Sigmoid colon (tissue), 4 donors: Measurements from ENCODE around the gene ITPR2.
"Not testable (repeated sequence)": the region's sequence is repeated elsewhere in the genome, so short reads cannot be mapped to it uniquely, and the experiment has no call there.

ENCODE experiments used
- POLR2A ChIP-seq, 2 donors: fragments of 450-650 bp; IDR thresholded peaks; one replicate each; pipeline ENCODE4 v1.6.1; 2016; ENCODE audit warnings: antibody characterized with exemption in 2 of 2, mild to moderate bottlenecking in 2 of 2, moderate library complexity in 2 of 2
- POLR2AphosphoS5 ChIP-seq, 4 donors: sonication (generic); formaldehyde crosslinking; IDR thresholded peaks; one replicate each; pipeline ENCODE4 v1.6.1; 2017; ENCODE audit warnings: antibody characterized with exemption in 4 of 4
- TF ChIP-seq, protein P1 (sequence below), 4 experiments: fragments of 450-650 bp in 3 of 4; fragments of 200-600 bp in 1 of 4; IDR thresholded peaks; one replicate each; pipeline ENCODE4 v1.5.1; 2016 to 2019; ENCODE audit warnings: antibody characterized with exemption in 4 of 4, mild to moderate bottlenecking in 3 of 4, moderate library complexity in 2 of 4

- TF ChIP-seq, protein P1, sequence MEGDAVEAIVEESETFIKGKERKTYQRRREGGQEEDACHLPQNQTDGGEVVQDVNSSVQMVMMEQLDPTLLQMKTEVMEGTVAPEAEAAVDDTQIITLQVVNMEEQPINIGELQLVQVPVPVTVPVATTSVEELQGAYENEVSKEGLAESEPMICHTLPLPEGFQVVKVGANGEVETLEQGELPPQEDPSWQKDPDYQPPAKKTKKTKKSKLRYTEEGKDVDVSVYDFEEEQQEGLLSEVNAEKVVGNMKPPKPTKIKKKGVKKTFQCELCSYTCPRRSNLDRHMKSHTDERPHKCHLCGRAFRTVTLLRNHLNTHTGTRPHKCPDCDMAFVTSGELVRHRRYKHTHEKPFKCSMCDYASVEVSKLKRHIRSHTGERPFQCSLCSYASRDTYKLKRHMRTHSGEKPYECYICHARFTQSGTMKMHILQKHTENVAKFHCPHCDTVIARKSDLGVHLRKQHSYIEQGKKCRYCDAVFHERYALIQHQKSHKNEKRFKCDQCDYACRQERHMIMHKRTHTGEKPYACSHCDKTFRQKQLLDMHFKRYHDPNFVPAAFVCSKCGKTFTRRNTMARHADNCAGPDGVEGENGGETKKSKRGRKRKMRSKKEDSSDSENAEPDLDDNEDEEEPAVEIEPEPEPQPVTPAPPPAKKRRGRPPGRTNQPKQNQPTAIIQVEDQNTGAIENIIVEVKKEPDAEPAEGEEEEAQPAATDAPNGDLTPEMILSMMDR (IDR thresholded peaks at IDR 0.05): not testable (repeated sequence)
- not testable (repeated sequence) for TF ChIP-seq POLR2A, POLR2AphosphoS5 (IDR thresholded peaks at IDR 0.05)
These were observed 315.7 kb downstream of the ITPR2 start for GRCh38 chr12:26517320-26517719.
